GM23338 (cell line): ENCODE measurements around the gene BHLHA9. TPM values are rescaled to one million over a fixed set of nuclear protein-coding genes. Genes with fewer than 3 reads are reported as not detected.

Source experiments
- JUNB ChIP-seq: IDR thresholded peaks from one replicate; pipeline ENCODE4 v1.6.1; 2016; ENCODE audit warnings: antibody characterized with exemption; ENCODE audit not compliant: unreplicated experiment
- polyA plus RNA-seq: library from polyadenylated mRNA; unstranded; fragments of >200 nt; fragmentation: Nextera tagmentation; extraction: Ambion mirVana; gene quantifications from 2 replicates; pipeline ENCODE4 v1.2.1, GENCODE V29; 2016
- total RNA-seq: library from RNA; depleted of rRNA; stranded (reverse); fragments of >200 nt; shearing (Covaris generic); gene quantifications from 2 replicates; pipeline ENCODE4 v1.2.3, GENCODE V29; 2014
- TF ChIP-seq, protein P1 (sequence below): fragments of 250-450 bp; sonication (Bioruptor Pico); IDR thresholded peaks from 2 replicates; pipeline ENCODE4 v1.5.0; 2020; ENCODE audit warnings: mild to moderate bottlenecking, moderate library complexity
- TF ChIP-seq, protein P2 (sequence below): IDR thresholded peaks from one replicate; pipeline ENCODE4 v1.6.1; 2018; ENCODE audit warnings: antibody characterized with exemption; ENCODE audit not compliant: unreplicated experiment
- TF ChIP-seq, protein P3 (sequence below), 2 experiments: fragments of 200-600 bp in 1 of 2; sonication (generic) in 1 of 2; conservative IDR thresholded peaks; 2 replicates each; pipeline versions ENCODE4 v1.5.1 to v1.6.1; 2016 to 2017; ENCODE audit warnings: antibody characterized with exemption in 2 of 2, low read depth in 2 of 2, mild to moderate bottlenecking in 2 of 2, moderate library complexity in 1 of 2

The BHLHA9 gene
- total and polyA plus RNA-seq, 2 experiments from 2014 or later, result 0.39 to 2.3 TPM

DNA sequence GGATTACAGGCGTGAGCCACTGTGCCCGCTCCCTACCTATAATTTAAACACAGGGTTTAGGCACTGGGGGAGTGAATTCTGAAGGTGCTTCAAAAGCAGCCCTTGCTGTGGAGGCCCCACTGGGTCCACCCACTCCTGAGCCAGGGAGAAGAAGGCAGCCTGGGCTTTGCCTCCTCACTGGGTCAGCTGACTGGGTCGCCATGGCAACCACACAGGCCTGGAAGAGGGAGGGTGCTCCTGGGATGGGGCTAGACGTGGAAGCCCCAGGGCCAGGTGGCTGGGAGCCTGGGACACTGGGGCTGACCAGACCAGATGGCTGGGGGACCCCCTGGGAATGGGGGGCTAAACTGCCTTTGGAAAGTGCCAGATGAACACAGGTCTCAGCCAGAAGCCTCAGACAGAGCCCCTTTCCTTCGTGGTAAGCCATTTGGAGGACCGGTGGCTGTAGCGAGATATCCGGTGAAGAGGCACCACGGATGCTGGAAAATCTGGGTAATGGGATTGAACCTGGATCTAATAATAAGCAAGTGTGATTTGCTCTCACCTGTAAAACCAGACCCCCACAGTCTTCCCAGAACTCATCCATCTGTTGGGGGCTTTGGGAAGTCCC lies 42.1 kb downstream of the BHLHA9 start (continued):
- TF ChIP-seq, protein P1, sequence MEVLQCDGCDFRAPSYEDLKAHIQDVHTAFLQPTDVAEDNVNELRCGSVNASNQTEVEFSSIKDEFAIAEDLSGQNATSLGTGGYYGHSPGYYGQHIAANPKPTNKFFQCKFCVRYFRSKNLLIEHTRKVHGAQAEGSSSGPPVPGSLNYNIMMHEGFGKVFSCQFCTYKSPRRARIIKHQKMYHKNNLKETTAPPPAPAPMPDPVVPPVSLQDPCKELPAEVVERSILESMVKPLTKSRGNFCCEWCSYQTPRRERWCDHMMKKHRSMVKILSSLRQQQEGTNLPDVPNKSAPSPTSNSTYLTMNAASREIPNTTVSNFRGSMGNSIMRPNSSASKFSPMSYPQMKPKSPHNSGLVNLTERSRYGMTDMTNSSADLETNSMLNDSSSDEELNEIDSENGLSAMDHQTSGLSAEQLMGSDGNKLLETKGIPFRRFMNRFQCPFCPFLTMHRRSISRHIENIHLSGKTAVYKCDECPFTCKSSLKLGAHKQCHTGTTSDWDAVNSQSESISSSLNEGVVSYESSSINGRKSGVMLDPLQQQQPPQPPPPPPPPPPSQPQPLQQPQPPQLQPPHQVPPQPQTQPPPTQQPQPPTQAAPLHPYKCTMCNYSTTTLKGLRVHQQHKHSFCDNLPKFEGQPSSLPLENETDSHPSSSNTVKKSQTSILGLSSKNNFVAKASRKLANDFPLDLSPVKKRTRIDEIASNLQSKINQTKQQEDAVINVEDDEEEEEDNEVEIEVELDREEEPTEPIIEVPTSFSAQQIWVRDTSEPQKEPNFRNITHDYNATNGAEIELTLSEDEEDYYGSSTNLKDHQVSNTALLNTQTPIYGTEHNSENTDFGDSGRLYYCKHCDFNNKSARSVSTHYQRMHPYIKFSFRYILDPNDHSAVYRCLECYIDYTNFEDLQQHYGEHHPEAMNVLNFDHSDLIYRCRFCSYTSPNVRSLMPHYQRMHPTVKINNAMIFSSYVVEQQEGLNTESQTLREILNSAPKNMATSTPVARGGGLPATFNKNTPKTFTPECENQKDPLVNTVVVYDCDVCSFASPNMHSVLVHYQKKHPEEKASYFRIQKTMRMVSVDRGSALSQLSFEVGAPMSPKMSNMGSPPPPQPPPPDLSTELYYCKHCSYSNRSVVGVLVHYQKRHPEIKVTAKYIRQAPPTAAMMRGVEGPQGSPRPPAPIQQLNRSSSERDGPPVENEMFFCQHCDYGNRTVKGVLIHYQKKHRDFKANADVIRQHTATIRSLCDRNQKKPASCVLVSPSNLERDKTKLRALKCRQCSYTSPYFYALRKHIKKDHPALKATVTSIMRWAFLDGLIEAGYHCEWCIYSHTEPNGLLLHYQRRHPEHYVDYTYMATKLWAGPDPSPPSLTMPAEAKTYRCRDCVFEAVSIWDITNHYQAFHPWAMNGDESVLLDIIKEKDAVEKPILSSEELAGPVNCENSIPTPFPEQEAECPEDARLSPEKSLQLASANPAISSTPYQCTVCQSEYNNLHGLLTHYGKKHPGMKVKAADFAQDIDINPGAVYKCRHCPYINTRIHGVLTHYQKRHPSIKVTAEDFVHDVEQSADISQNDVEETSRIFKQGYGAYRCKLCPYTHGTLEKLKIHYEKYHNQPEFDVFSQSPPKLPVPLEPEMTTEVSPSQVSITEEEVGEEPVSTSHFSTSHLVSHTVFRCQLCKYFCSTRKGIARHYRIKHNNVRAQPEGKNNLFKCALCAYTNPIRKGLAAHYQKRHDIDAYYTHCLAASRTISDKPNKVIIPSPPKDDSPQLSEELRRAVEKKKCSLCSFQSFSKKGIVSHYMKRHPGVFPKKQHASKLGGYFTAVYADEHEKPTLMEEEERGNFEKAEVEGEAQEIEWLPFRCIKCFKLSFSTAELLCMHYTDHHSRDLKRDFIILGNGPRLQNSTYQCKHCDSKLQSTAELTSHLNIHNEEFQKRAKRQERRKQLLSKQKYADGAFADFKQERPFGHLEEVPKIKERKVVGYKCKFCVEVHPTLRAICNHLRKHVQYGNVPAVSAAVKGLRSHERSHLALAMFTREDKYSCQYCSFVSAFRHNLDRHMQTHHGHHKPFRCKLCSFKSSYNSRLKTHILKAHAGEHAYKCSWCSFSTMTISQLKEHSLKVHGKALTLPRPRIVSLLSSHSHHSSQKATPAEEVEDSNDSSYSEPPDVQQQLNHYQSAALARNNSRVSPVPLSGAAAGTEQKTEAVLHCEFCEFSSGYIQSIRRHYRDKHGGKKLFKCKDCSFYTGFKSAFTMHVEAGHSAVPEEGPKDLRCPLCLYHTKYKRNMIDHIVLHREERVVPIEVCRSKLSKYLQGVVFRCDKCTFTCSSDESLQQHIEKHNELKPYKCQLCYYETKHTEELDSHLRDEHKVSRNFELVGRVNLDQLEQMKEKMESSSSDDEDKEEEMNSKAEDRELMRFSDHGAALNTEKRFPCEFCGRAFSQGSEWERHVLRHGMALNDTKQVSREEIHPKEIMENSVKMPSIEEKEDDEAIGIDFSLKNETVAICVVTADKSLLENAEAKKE, result no peak
- TF ChIP-seq, protein P2, sequence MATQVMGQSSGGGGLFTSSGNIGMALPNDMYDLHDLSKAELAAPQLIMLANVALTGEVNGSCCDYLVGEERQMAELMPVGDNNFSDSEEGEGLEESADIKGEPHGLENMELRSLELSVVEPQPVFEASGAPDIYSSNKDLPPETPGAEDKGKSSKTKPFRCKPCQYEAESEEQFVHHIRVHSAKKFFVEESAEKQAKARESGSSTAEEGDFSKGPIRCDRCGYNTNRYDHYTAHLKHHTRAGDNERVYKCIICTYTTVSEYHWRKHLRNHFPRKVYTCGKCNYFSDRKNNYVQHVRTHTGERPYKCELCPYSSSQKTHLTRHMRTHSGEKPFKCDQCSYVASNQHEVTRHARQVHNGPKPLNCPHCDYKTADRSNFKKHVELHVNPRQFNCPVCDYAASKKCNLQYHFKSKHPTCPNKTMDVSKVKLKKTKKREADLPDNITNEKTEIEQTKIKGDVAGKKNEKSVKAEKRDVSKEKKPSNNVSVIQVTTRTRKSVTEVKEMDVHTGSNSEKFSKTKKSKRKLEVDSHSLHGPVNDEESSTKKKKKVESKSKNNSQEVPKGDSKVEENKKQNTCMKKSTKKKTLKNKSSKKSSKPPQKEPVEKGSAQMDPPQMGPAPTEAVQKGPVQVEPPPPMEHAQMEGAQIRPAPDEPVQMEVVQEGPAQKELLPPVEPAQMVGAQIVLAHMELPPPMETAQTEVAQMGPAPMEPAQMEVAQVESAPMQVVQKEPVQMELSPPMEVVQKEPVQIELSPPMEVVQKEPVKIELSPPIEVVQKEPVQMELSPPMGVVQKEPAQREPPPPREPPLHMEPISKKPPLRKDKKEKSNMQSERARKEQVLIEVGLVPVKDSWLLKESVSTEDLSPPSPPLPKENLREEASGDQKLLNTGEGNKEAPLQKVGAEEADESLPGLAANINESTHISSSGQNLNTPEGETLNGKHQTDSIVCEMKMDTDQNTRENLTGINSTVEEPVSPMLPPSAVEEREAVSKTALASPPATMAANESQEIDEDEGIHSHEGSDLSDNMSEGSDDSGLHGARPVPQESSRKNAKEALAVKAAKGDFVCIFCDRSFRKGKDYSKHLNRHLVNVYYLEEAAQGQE, result no peak
- TF ChIP-seq, protein P3, sequence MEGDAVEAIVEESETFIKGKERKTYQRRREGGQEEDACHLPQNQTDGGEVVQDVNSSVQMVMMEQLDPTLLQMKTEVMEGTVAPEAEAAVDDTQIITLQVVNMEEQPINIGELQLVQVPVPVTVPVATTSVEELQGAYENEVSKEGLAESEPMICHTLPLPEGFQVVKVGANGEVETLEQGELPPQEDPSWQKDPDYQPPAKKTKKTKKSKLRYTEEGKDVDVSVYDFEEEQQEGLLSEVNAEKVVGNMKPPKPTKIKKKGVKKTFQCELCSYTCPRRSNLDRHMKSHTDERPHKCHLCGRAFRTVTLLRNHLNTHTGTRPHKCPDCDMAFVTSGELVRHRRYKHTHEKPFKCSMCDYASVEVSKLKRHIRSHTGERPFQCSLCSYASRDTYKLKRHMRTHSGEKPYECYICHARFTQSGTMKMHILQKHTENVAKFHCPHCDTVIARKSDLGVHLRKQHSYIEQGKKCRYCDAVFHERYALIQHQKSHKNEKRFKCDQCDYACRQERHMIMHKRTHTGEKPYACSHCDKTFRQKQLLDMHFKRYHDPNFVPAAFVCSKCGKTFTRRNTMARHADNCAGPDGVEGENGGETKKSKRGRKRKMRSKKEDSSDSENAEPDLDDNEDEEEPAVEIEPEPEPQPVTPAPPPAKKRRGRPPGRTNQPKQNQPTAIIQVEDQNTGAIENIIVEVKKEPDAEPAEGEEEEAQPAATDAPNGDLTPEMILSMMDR (conservative IDR thresholded peaks at IDR 0.05; ENCODE audit: low read depth in 2 of 2), result no peak
- TF ChIP-seq JUNB, result no peak
